GM12878 (cell line): ENCODE results near the gene C15orf61. TPM values are rescaled to one million over a fixed set of nuclear protein-coding genes. Genes with fewer than 3 reads are reported as not detected.

Experiments used
- ATAC-seq: fragments of 200-7000 bp; cut with Tn5 transposase; 3 replicates; pipeline ENCODE4 v1.9.1; 2020; ENCODE audit warnings: mild to moderate bottlenecking, moderate library complexity
- BruUV-seq: library from RNA; stranded (reverse); fragments of 400-500 nt; replicated peaks from 2 replicates; lab custom pipeline; 2021; lab: Mats Ljungman, UMichigan
- CTCF ChIA-PET: fragments of 300-600 bp; sonication (Branson Sonifier 250); formaldehyde crosslinking; extraction: SDS; loops from one replicate; lab custom pipeline; 2021; ENCODE audit warnings: inconsistent platforms; lab: Yijun Ruan, JAX
- POLR2A ChIA-PET: fragments of 350-600 bp; formaldehyde crosslinking; extraction: SDS; loops from one replicate; lab custom pipeline; 2021; ENCODE audit warnings: inconsistent platforms; lab: Charles Lee
- RAD21 ChIA-PET: fragments of 300-600 bp; sonication (Branson Sonifier 250); formaldehyde crosslinking; loops from one replicate; lab custom pipeline; 2023; ENCODE audit warnings: antibody characterized with exemption; ENCODE audit not compliant: unreplicated experiment; lab: Charles Lee
- SMC1A ChIA-PET: fragments of 300-600 bp; sonication (Branson Sonifier 250); formaldehyde crosslinking; loops from one replicate; lab custom pipeline; 2023; ENCODE audit not compliant: unreplicated experiment, uncharacterized antibody; lab: Charles Lee
- DNase-seq: peaks from one replicate; pipeline ENCODE4 v3.0.0-alpha.2; 2011; ENCODE audit warnings: low read depth, low spot score
- FAIRE-seq: peaks from 3 replicates; lab custom pipeline; 2011; peaks lifted over from hg19 to GRCh38; lab: Jason Lieb, UNC
- H2AFZ ChIP-seq: 2 replicates; pipeline ENCODE4 v1.6.0; 2011; ENCODE audit warnings: low read depth, low read length, control low read depth; ENCODE audit not compliant: control insufficient read depth
- H3K27ac ChIP-seq: 2 replicates; pipeline ENCODE4 v1.5.1; 2011; ENCODE audit warnings: control low read depth; ENCODE audit not compliant: control insufficient read depth, insufficient read depth
- H3K27me3 ChIP-seq, 2 experiments: replicated peaks in 1 of 2; 2 replicates each; pipeline versions ENCODE4 v1.6.0 to v1.6.1; 2011; ENCODE audit warnings: low read length in 1 of 2; ENCODE audit not compliant: control insufficient read depth in 2 of 2, insufficient read depth in 2 of 2
- H3K36me3 ChIP-seq, 2 experiments: 2 replicates each; pipeline ENCODE4 v1.5.1; 2011; ENCODE audit warnings: low read length in 1 of 2; ENCODE audit not compliant: control insufficient read depth in 2 of 2, insufficient read depth in 2 of 2
- H3K4me1 ChIP-seq: 2 replicates; pipeline ENCODE4 v1.6.1; 2011; ENCODE audit warnings: mild to moderate bottlenecking, low read length, moderate library complexity, mixed read lengths; ENCODE audit not compliant: control insufficient read depth, insufficient read depth
- H3K4me2 ChIP-seq: 2 replicates; pipeline ENCODE4 v1.6.0; 2011; ENCODE audit warnings: control low read depth; ENCODE audit not compliant: control insufficient read depth, insufficient read depth
- H3K4me3 ChIP-seq: fragments of 200-600 bp; sonication (generic); 2 replicates; pipeline ENCODE4 v1.5.1; 2016
- H3K79me2 ChIP-seq: 2 replicates; pipeline ENCODE4 v1.6.0; 2011; ENCODE audit warnings: low read length; ENCODE audit not compliant: control insufficient read depth, insufficient read depth
- H3K9ac ChIP-seq: 2 replicates; pipeline ENCODE4 v1.8.0; 2011; ENCODE audit warnings: low read length, control low read depth, mixed read lengths; ENCODE audit not compliant: control insufficient read depth, insufficient read depth
- H3K9me3 ChIP-seq: replicated peaks from 3 replicates; pipeline ENCODE4 v1.5.1; 2011; ENCODE audit warnings: mild to moderate bottlenecking, low read length; ENCODE audit not compliant: control insufficient read depth, insufficient read depth
- H4K20me1 ChIP-seq: 2 replicates; pipeline ENCODE4 v1.6.0; 2011; ENCODE audit not compliant: control insufficient read depth, insufficient read depth
- BCL3 ChIP-seq: IDR thresholded peaks from 2 replicates; pipeline ENCODE4 v1.6.1; 2011; ENCODE audit warnings: borderline replicate concordance, low read depth, mild to moderate bottlenecking, moderate library complexity, low read length; ENCODE audit not compliant: insufficient read depth, poor library complexity, severe bottlenecking
- CHD4 ChIP-seq: fragments of 200-600 bp; sonication (generic); IDR thresholded peaks from 2 replicates; pipeline ENCODE4 v1.6.1; 2016; ENCODE audit warnings: mild to moderate bottlenecking
- EGR1 ChIP-seq, 2 experiments: IDR thresholded peaks; 1 replicate in 1 of 2; 2 replicates in 1 of 2; pipeline ENCODE4 v1.6.1; 2011 to 2012; ENCODE audit warnings: low read depth in 2 of 2, low read length in 2 of 2, borderline replicate concordance in 1 of 2, mild to moderate bottlenecking in 1 of 2, moderate library complexity in 1 of 2
- ETV6 ChIP-seq, 2 experiments: fragments of 450-650 bp in 1 of 2; IDR thresholded peaks in 1 of 2; conservative IDR thresholded peaks in 1 of 2; 2 replicates each; pipeline ENCODE4 v1.6.1; 2014; ENCODE audit warnings: antibody characterized with exemption in 1 of 2, borderline replicate concordance in 1 of 2, low read depth in 1 of 2, mild to moderate bottlenecking in 1 of 2, moderate library complexity in 1 of 2
- GABPA ChIP-seq: IDR thresholded peaks from 2 replicates; pipeline ENCODE4 v1.6.1; 2014; ENCODE audit warnings: antibody characterized with exemption, low read depth, mild to moderate bottlenecking, inconsistent platforms
- IRF5 ChIP-seq: fragments of 450-650 bp; IDR thresholded peaks from 2 replicates; pipeline ENCODE4 v1.6.1; 2017; ENCODE audit warnings: borderline replicate concordance
- JUND ChIP-seq: IDR thresholded peaks from 2 replicates; pipeline ENCODE4 v1.6.1; 2012; ENCODE audit warnings: low read depth, mild to moderate bottlenecking, low read length, improper control_type of control experiment, moderate library complexity
- MYC ChIP-seq: IDR thresholded peaks from 2 replicates; pipeline ENCODE4 v1.6.1; 2011; ENCODE audit warnings: mild to moderate bottlenecking, low read length, moderate library complexity, inconsistent platforms; ENCODE audit not compliant: insufficient read depth, insufficient replicate concordance, insufficient read length, severe bottlenecking
- NFYB ChIP-seq: IDR thresholded peaks from 2 replicates; pipeline ENCODE4 v1.6.1; 2011; ENCODE audit warnings: low read depth, mild to moderate bottlenecking, low read length, improper control_type of control experiment, moderate library complexity; ENCODE audit not compliant: insufficient read depth
- RAD21 ChIP-seq: IDR thresholded peaks from 2 replicates; pipeline ENCODE4 v1.6.1; 2011; ENCODE audit warnings: mild to moderate bottlenecking, low read depth, low read length, moderate library complexity; ENCODE audit not compliant: insufficient read depth
- TCF3 ChIP-seq: IDR thresholded peaks from 2 replicates; pipeline ENCODE4 v1.6.1; 2012; ENCODE audit warnings: low read depth, mild to moderate bottlenecking, low read length, borderline replicate concordance; ENCODE audit not compliant: insufficient read depth
- YBX1 ChIP-seq: fragments of 450-650 bp; IDR thresholded peaks from 2 replicates; pipeline ENCODE4 v1.6.1; 2016; ENCODE audit warnings: antibody characterized with exemption
- WGBS: methylation state at CpG from one replicate; pipeline ENCODE4 v1.1.6; 2016; ENCODE audit warnings: low lambda C conversion rate; ENCODE audit not compliant: insufficient replicate concordance, insufficient coverage; ENCODE audit errors: missing lambda C conversion rate; 5-methylcytosine and 5-hydroxymethylcytosine counted together
- in situ Hi-C: fragments of 300-500 bp; cut with MboI; formaldehyde crosslinking; loops from 9 replicates; pipeline ENCODE4 v1.14.3; 2018; ENCODE audit warnings: mixed read lengths
- intact Hi-C: fragments of 100-400 bp; cut with micrococcal nuclease; formaldehyde crosslinking; loops from one replicate; pipeline ENCODE4 v1.14.2; 2022; ENCODE audit not compliant: unreplicated experiment
- polyA plus RNA-seq, 11 experiments: library from polyadenylated mRNA; depleted of rRNA in 4 of 11; unstranded in 6 of 11; stranded (reverse) in 5 of 11; fragments of >200 nt; fragmentation: Nextera tagmentation in 4 of 11; fragmentation: Illumina TruSeq in 1 of 11; extraction: Ambion mirVana in 4 of 11; extraction: Trizol in 1 of 11; gene quantifications; 1 replicate in 1 of 11; 2 replicates in 10 of 11; pipeline versions ENCODE4 v1.2.1 to v1.2.3, GENCODE V29; 2011 to 2016; ENCODE audit warnings: inconsistent platforms in 2 of 11, missing spikeins in 2 of 11, low read depth in 1 of 11
- total RNA-seq, 4 experiments: library from RNA; depleted of rRNA in 3 of 4; stranded (reverse); fragments of >200 nt in 3 of 4; fragmentation: Illumina TruSeq in 1 of 4; extraction: Trizol in 1 of 4; gene quantifications; 2 replicates each; pipeline versions ENCODE4 v1.2.1 to v1.2.3, GENCODE V29; 2013 to 2021

The C15orf61 gene
- total and polyA plus RNA-seq, 10 of the 15 experiments (the other 5 are each of a cell fraction or from before 2014, with no cell fraction given): 1.4 to 8.7 (median 4.3) TPM

- intact Hi-C loops: loop anchor here (5.0 kb wide), 1 partner anchor 308 kb away; the partner anchor contains the start of genes AAGAB and IQCH
- no TSS peak for BruUV-seq
- Histone ChIP-seq H3K27me3 (no peaks in the 10 kb centered on the region), H3K4me2 (no peak overlapping the region), H3K9me3 (peaks cover 4% of the 10 kb centered on the region; the same call in 2 of the 3 replicates), H3K4me1 (peaks cover 32% of the 10 kb centered on the region), H3K9ac (no peak overlapping the region), H3K27ac (no peak overlapping the region), H3K79me2 (0 out of 2 replicates have a peak, but pooled peaks cover 2% of the 10 kb centered on the region), H3K36me3 (no peaks in the 10 kb centered on the region), H3K4me3 (no peak overlapping the region), H2AFZ (no peak overlapping the region), H4K20me1 (no peaks in the 10 kb centered on the region)
- POLR2A ChIA-PET: interaction anchor here (1.2 to 1.4 kb wide), 2 partner anchors 12 to 38 kb away, joined by 3 to 4 read pairs; no protein-coding TSS in a partner anchor
- in situ Hi-C loops: no loop called here
- WGBS: 39% methylated on average over 1 of the region's 1 CpG
- CTCF ChIA-PET: interaction anchor here (0.7 to 2.0 kb wide), 7 partner anchors 10 to 222 kb away, joined by 3 to 7 read pairs (median 4); no protein-coding TSS in a partner anchor
- TF ChIP-seq CHD4: no peak
- FAIRE-seq (no peak), DNase-seq (no peak), ATAC-seq (no peak)
- SMC1A ChIA-PET: interaction anchor here (0.7 to 3.4 kb wide), 8 partner anchors 10 to 59 kb away, joined by 3 to 18 read pairs (median 3); no protein-coding TSS in a partner anchor
- RAD21 ChIA-PET: interaction anchor here (1.3 kb wide), 2 partner anchors 38 to 59 kb away, joined by 4 to 5 read pairs; no protein-coding TSS in a partner anchor
Observed at GRCh38 chr15:67560320-67560719, 39.4 kb downstream of the C15orf61 start.

GRCh38 chr15:67563092-67563491 is 42.2 kb downstream of the C15orf61 start:
- no peak for DNase-seq
- no peak overlapping the region for H3K27ac ChIP-seq
- in situ Hi-C loops (no loop called here), intact Hi-C loops (loop anchor here (5.0 kb wide), 1 partner anchor 311 kb away; the partner anchor contains the start of genes AAGAB and IQCH)
- H3K4me1 ChIP-seq: peaks cover 36% of the 10 kb centered on the region
- no peak overlapping the region for H3K4me3 ChIP-seq
- no peaks in the 10 kb centered on the region for H4K20me1 ChIP-seq
- WGBS: 91% methylated on average over 5 of the region's 5 CpGs
- H3K9ac ChIP-seq: no peak overlapping the region
- POLR2A ChIA-PET: interaction anchor here (0.8 kb wide), 1 partner anchor 8 kb away, joined by 3 read pairs; no protein-coding TSS in a partner anchor
- no peak for ATAC-seq
- no peak overlapping the region for H3K4me2 ChIP-seq
- no peak overlapping the region for H2AFZ ChIP-seq
- SMC1A ChIA-PET: interaction anchor here (1.4 to 2.2 kb wide), 2 partner anchors 14 to 198 kb away, joined by 4 to 19 read pairs; no protein-coding TSS in a partner anchor
- no TSS peak for BruUV-seq
- RAD21 ChIA-PET: interaction anchor here (1.0 to 1.6 kb wide), 4 partner anchors 11 to 199 kb away, joined by 3 to 5 read pairs (median 3); partner anchors contain the start of gene C15orf61
- H3K9me3 ChIP-seq: peaks cover 3% of the 10 kb centered on the region; the same call in 2 of the 3 replicates
- 0 out of 2 replicates have a peak, but pooled peaks cover 2% of the 10 kb centered on the region for H3K79me2 ChIP-seq
- CTCF ChIA-PET: no interaction called here
- no peaks in the 10 kb centered on the region for H3K27me3 ChIP-seq
- H3K36me3 ChIP-seq: no peaks in the 10 kb centered on the region
- no peak for FAIRE-seq
- TF ChIP-seq ETV6 (conservative IDR thresholded peaks at IDR 0.05 in 1 of 2, IDR thresholded peaks at IDR 0.05 in 1 of 2; ENCODE audit: borderline replicate concordance in 1 of 2, low read depth in 1 of 2): no peak
- no peak for TF ChIP-seq RAD21
- TF ChIP-seq NFYB: no peak
- no peak for TF ChIP-seq TCF3
- no peak for TF ChIP-seq IRF5
- TF ChIP-seq BCL3: no peak
- TF ChIP-seq JUND: no peak
- TF ChIP-seq GABPA: no peak
- no peak for TF ChIP-seq MYC
- TF ChIP-seq EGR1 (IDR thresholded peaks at IDR 0.05; ENCODE audit: borderline replicate concordance in 1 of 2, low read depth in 2 of 2, low read length in 2 of 2): no peak
- TF ChIP-seq YBX1: no peak
